Measurements from ENCODE around the gene LHFPL2.

Gene LHFPL2

DNA sequence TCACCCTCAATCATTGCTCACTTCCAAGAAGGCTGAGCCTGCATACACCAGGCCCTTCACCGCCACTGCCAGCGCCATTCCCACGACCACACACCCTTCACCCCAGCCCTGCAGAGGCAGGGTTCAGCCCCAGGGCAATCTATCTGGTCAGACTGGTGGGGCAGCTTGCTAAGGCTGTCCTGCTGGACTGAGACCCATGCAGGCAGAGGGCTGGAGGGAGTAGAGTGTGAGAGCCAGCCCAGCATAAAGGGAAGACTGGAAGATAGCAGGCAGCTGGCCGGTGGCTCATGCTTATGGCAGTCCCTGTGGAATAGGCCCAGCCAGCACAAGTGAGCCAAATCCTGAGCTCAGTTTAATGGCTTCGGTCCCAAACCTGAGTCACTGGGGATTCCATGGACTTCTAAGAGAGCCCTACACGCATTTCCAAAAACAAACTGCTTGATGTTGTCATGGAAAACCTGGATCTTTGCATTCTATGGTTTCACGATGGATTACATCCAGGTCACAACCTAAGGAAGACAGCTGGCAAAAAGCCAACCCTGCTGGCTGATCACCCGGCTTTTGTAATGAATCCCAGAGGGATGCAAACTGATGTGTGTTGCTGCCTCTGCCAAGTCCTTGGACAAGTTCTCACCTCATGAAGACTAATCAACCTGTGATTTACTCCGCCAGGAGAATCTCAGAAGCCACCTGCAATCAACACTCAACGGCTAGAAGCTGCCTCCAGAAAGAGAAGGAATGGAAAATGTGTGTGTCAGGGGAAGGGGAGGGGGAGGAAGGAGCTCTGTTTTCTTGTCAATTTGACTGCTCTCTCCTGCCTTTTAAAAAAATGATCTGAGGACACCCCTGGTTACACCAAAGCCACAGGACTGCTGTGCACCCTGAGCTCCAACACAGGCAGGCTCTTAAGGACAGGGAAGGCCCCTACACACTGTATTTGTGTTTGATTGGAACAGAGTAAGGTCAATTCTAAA, 143.6 kb downstream of the LHFPL2 start:
- DNase-seq (ENCODE audit: low spot score) (peak; percentile 72), FAIRE-seq (no peak)

DNA sequence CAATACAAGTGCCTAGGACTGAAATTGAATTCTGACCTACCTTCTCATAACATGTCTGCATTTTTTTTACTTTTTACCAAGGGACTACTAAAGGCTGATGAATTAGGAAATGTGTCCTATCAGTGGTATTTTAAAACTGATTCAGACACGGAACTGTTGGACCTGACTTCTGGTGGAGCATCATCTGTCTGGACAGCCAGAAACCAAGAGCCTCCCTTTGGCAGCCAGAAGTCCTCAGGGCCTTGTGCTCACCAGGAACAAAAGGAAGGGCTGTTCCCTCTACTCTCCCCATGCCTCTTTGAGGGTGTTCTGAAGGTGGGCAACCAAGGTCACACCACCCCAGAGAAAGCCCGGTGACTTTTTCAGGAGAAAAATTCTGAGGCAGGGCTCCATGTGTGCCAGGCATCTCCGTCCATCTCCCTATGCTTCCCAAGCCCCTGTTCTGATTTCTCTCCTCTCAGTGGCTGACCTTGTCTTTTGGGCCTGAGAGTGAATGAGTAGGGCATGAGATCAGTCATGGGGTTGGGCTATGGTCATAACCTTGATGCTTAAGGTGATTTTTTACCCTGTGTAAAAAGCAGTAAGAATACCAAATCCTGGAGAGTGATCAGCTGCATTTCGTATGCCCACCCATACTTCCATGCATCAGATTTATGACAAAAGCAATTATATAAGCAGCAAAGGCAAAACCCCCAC, 144.5 kb downstream of the LHFPL2 start:
- no peak for DNase-seq (ENCODE audit: low spot score)
- FAIRE-seq: no peak

GRCh38 chr5:78501411-78502352, 146.9 kb downstream of the LHFPL2 start:
- FAIRE-seq: no peak
- no peak for DNase-seq (ENCODE audit: low spot score)

DNA sequence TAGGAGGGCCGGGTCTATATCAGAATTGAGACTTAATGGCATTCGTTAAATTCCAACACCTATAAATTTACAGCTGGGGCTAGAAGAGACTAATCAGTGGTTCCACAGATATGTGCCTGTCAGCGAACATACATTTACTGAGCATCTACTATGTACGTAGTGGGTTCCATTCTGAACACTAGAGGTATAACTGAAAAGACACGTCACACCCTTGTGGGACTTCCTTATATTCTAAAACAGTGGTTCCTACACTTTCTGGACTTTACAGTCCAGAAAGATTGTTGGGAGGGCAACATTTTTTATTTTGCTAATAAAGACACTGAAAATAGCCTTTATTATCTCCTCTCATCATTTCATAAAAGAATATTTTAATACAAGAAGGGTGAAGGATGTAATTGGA, 147.7 kb downstream of the LHFPL2 start:
- FAIRE-seq (no peak), DNase-seq (ENCODE audit: low spot score) (no peak)

DNA sequence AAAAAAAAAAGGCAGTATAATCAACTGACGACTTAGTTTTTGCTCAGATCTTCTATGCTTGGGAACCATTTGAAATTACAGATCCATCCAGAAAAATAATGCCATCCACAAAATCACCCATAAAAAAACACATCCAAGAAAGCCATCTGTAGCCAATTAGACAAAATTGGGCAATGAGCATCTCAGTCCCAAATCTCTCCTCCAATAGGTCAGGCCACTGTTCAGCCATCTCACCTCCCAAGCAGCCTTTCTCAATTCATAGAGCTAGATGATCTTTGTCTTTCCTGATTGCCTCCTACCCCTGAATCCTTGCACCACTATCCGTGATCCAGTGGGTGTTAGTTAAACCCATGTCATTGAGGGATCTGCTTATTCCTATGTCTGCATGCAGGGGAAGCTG, 148.5 kb downstream of the LHFPL2 start:
- no peak for FAIRE-seq
- no peak for DNase-seq (ENCODE audit: low spot score)

DNA sequence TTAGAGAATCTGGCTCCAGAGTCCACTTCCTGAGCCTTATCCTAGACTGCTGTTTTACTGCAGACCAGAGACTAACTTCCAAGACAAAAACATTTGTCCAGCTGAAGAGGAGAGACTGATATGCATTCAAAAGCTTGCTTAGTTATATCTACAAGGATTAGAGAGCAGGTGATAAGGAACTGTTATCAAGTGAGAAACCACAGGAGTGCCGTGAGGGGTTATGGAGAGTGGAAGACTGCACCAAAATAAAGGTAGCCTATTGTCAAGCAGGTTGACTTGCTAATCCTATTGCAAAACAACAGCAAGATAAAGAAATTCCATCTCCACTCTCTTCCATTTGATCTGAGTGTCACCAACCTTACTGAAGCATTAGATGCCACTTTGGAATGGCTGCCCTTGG, 149.1 kb downstream of the LHFPL2 start:
- no peak for DNase-seq (ENCODE audit: low spot score)
- no peak for FAIRE-seq

- DNase-seq (ENCODE audit: low spot score) (no peak), FAIRE-seq (no peak)
These were observed 150.7 kb downstream of the LHFPL2 start for GRCh38 chr5:78497573-78498533.

DNA sequence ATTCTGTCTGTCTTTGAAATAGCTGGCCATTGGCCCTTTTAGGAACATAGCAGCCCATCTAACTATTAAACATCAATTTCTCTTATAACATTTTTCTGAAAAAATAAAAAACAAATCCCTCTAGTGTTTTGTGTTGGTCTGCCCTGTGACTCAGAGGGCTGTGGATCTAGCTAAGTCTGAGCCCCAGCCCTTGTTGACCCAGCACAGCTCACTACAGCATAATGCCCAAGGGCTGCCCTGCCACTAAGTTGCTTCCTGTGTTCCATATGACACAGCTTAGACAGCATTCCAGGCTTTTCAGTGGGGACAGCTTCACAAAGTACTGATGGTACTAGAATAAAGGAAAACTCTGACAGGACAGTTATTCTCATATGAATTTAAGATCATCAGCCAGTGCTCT, 152.2 kb downstream of the LHFPL2 start:
- no peak for FAIRE-seq
- no peak for DNase-seq (ENCODE audit: low spot score)

- DNase-seq (ENCODE audit: low spot score) (no peak), FAIRE-seq (no peak)
These were observed 152.8 kb downstream of the LHFPL2 start for GRCh38 chr5:78495800-78496199.

DNA sequence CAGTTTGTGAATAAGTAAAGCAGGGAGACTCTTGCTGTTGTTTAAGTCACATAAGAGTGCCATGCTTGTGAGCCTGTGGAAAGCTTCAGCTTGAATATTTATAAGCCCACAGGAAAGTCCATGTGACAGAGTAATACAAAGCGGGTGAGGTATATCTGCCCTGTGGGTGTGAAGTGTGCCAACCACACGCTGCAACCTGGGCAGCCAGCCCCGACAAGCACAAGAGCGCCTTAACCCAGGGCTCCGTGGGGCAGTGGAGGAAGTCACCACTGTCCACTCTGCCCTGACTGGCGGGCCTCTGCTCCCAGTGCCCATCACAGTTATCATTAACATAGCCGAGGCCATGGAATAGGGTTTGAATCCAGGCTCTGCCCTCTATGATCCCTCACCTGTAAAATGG, 155.9 kb downstream of the LHFPL2 start:
- FAIRE-seq: no peak
- no peak for DNase-seq (ENCODE audit: low spot score)

GRCh38 chr5:78492224-78492623, 156.3 kb downstream of the LHFPL2 start:
- no peak for DNase-seq (ENCODE audit: low spot score)
- no peak for FAIRE-seq

- DNase-seq (ENCODE audit: low spot score) (no peak), FAIRE-seq (no peak)
These were observed 157.7 kb downstream of the LHFPL2 start for GRCh38 chr5:78490709-78491485.

DNA sequence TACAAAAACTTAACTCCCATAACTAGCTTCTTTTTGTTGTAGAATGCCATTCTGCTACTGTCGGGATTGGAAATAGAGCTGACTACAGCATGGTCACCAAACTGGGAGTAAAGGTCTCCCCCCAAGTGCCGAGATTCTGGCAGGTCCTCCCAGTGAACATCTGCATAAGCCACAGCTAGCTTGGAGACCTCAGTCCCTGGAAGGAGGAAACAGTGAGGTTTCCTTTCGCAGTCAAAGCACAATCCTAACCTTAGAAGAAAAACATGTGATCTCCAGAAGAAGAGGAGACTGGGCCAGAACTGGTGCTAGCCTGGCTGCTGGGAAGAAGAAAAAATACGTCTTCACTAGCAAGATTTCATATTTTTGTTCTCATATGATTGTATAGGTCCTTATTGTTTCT, 160.7 kb downstream of the LHFPL2 start:
- no peak for FAIRE-seq

GRCh38 chr5:78486218-78486617, 162.4 kb downstream of the LHFPL2 start:
- FAIRE-seq (no peak), DNase-seq (ENCODE audit: low spot score) (no peak)

More for the DNA sequence above, 160.7 kb downstream of the LHFPL2 start:
- DNase-seq (ENCODE audit: low spot score): no peak

DNA sequence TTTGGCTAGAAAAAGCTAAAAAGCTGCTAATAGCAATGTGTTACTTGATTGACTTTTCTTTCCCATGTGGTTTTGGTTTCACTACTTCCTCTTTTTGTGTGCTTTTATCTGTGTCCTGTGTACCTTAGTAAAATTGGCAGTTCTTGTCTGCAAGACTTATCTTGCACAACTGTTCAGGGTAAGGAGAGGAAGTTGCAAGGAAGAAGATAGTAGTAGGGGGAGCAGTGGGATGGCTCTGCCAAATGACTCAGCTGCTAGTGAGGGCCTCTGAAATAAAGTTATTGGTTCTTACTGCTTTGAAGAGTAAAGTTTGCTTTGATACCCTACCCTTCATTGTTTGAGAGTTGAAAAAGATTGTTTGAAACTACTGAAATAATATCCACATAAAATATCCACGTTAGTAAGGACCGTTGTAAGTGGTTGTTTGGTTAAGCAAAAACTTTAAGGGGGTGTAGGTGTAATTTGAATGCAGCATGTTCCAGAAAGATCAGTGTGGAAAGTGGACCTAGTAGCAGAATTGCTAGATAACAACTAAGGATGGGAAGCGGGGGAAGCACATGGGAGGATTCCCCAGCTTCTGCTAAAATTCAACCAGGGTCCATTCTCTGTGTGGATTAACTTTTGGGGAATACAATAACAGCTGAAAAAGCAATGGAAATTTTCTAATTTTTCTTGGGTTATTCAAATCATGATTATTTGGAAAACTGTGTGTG, 164.6 kb downstream of the LHFPL2 start:
- DNase-seq (ENCODE audit: low spot score): no peak
- no peak for FAIRE-seq

DNA sequence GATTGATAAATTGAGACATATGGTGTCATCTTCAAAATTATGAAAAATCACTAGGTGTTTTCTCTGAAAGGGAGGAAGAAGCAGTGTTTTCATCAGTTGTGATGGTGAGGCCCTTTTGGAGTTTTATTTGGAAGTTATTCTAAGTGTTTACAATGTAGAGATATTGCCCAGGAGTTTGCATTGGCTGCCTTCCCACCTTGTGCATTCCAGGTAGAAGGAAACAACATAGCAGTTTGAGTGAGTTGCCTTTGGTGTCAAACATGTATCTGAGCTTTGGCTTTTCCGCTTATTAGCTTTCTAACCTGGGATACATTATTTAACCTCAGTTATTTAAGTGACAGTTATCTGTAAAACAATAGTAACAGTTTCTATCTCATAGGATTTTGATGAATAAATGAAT, 165.6 kb downstream of the LHFPL2 start:
- FAIRE-seq: no peak
- DNase-seq (ENCODE audit: low spot score): no peak

DNA sequence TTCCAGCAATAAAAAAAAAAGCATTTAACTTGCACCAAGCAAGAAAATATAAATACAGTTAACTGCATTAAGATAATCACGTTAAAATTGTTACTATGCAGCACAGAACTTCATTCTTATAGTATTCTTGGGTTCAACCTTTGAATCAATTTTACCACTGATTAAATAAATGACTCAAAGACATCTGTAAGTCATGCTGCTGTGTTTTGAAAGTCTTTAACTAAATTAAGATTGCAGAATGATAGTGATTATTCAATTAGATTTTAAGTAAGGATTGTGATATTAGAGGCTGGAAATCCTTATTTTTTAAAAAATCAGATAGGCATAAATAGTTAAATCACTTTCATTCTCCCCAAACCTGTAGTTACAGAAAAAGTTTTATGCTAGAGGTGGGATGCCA, 171.8 kb downstream of the LHFPL2 start:
- no peak for DNase-seq (ENCODE audit: low spot score)
- no peak for FAIRE-seq

DNA sequence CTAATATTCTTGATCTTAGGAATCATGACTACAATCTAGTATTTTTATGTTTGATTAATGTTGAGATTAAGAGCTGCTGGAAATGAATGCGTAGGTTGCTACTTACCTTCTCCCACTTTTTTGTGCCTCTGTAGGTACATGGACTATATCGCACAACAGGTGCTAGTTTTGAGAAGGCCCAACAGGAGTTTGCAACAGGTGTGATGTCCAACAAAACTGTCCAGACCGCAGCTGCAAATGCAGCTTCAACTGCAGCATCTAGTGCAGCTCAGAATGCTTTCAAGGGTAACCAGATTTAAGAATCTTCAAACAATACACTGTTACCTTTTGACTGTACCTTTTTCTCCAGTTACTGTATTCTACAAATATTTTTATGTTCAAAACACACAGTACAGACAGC, 173.2 kb downstream of the LHFPL2 start:
- FAIRE-seq: no peak
- DNase-seq (ENCODE audit: low spot score): no peak

GRCh38 chr5:78473751-78474150, 174.8 kb downstream of the LHFPL2 start:
- no peak for DNase-seq (ENCODE audit: low spot score)
- no peak for FAIRE-seq
